Jurkat, Clone E6-1 (cell line): ENCODE data around the gene HEMK1.

Experiments
- DNase-seq: peaks from one replicate; pipeline ENCODE4 v3.0.0-alpha.2; 2011; ENCODE audit warnings: low read depth, low spot score
- H3K4me3 ChIP-seq: 2 replicates; pipeline ENCODE4 v1.5.1; 2011; ENCODE audit warnings: mild to moderate bottlenecking, low read length, control low read depth, moderate library complexity

Gene HEMK1

DNA sequence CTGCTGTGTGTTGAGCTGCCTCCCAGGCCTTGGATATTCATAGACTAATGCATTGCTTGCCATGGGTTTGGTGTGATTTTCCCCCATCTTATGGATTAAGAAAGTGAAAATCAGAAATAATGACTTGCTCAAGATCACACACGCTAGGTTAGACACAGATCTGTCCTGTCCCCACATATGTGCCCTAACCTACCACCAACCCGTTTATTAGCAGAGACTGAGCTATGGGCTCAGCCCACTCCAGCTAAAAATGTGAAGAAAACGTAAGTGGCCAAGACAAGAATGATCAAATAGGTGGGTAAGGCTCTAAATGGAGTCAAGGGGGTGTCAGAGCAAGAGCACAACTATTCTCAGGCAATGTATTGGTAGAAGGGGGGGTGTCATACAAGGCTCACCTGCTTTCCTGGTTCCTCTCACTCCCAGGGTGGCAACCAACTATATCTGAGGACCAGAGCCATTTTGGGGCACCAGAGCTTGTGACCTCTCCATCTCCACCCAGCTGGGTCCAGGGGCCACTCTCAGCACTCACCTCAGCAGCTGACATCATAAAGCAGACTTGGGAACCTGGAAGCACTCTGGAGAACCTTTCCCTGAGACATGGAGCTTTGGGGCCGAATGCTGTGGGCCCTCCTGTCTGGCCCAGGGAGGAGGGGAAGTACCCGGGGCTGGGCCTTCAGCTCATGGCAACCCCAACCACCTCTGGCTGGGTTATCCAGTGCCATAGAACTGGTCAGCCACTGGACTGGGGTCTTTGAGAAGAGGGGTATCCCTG, 1.4 kb downstream of the HEMK1 start:
- H3K4me3 ChIP-seq: peak overlapping the region; percentile 66

DNA sequence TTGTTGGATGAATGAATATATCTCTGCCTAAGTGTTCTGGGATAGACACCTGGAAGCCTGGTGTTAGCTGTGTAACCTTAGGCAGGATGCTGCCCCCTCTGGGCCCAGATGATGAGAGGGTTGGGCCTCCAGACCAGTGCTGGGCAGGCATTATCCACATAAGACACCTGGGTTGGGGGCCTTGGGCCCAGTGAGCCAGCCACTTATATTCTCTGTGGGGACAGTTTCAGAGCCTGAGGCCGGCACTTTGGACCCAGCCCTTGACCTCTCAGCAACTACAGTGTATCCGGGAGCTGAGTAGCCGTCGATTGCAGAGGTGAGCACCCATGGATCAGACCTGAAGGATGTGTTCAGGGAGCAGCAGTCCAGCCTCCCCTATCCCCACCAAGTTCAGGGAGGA, 2.2 kb downstream of the HEMK1 start:
- no peak for DNase-seq
- H3K4me3 ChIP-seq: no peak overlapping the region

More for the DNA sequence above, 1.4 kb downstream of the HEMK1 start:
- DNase-seq: no peak

DNA sequence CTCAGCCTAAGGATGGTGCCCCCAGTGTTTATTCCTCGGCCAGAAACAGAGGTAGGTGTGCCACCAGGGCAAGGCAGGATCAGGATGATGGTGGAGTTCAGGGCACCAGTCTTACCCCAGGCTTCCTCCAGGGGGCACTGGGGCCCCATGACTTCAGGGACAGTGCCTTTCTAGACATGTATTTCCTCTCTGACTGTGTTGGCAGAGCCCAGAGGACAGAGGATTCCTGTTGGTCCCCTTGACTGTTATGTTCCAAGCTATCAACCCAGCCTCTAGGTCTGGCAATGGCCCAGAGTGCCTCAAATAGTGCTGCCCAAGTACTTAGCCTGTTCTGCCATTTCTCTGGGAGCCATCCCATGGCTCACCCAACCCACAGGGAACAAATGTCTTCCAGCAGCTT, 2.8 kb downstream of the HEMK1 start:
- H3K4me3 ChIP-seq: no peak overlapping the region
- DNase-seq: peak; percentile 54

DNA sequence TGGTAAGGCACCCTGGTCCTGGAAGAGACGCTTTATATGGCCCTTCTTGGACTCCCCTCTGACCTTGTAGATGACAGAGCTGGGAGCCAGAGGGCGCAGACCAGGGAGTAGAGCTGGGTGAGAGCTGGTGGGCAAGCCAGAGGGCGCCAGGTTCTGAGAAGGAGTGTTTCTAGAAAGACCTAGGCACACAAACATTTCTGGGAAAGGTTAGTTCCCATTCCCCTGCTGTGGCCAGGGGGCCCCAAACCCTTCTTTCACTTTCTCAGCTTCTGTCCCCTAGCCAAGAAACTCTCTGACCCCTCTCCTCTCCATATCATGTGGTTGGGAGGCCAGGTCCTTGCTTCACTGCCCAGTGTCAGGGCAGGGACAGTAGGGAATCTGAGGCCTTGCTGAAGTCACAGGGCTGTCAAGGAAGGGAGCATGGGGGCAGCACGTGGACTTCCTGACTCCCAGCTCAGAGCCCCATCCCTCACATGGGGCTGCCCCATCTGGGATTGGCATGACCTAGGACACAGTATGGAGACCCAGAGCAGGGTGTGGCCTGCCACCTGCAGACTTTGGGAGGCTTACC, 3.6 kb downstream of the HEMK1 start:
- no peak overlapping the region for H3K4me3 ChIP-seq

DNA sequence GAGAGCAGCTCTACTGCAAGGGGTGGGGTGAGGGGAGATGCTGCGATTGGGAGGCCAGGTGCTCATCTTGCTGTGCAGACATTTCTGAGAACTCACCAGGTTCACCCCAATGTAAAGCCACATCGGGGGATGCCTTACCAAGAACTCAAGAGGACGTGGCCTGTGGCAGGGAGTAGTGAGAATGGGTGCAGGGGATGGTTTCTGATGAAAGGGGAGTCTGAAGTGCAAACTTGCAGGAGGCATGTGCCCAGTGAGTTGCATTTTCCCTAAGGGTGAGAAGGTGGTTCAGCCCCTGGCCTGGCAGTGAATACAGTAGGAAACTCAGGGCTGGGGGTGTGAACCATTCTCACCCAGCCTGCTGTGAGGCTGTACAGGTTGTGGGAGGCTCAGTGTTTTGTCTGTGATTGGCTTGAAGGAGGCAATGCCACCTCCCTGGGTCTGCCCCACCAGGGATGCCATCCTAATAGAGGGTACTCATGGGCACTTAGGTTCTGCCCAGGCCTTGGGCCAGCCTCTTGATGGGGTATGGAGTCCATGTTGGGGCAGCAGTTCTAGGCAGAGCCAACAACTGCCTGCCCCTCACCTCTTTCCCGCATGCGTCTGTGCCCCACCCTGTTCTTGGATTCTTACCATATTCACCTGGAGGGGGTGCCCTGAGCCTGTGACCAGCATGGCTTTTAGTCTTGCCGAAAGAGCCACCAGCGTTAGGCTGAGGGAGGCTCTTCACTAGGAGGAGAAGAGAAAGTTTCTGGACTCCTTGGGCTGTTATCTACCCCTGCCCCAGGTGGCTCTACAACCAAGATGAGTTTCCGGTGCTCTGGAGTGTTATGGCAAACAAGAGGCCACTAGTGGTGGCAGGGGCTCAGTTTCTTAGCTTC, 4.5 kb downstream of the HEMK1 start:
- peak; percentile 20 for DNase-seq
- no peak overlapping the region for H3K4me3 ChIP-seq

More for the DNA sequence above, 3.6 kb downstream of the HEMK1 start:
- no peak for DNase-seq

DNA sequence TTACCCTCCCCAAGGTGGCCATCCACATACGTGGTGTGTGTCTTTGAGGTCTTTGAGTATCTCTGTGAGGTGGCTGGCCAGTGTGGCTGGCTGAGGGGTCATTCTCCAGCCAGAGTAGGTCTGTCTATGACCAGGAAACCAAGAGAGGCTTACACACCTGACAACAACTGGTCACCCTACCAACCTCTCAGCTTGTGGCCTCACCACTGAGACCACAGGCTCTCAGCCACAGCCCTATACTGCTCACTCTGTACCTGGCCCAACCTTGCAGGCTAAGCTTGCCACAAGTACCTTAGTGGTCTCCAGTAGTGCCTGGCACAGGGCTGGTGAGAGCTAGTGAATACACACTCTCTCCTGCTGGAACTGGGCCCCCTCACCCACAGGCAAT, 5.1 kb downstream of the HEMK1 start:
- no peak for DNase-seq
- H3K4me3 ChIP-seq: no peak overlapping the region

DNA sequence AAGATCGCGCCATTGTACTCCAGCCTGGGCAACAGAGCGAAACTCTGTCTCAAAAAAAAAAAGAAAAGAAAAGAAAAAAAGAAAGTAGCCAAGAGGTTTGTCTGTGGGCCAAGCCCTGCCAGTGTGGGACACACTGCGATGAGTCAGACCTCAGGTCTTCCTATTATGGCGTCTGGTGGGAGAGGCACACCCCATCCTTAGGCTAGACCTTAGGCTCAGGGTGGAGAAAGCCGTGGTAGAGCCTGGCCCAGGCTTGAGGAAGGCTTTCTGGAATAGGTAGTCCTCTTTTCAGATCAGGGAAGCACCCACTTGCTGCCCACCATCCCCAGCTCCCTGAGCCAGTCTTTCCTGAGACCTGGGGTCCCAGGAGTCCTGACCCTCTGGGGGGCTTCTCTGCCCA, 6.0 kb downstream of the HEMK1 start:
- no peak for DNase-seq
- no peak overlapping the region for H3K4me3 ChIP-seq

DNA sequence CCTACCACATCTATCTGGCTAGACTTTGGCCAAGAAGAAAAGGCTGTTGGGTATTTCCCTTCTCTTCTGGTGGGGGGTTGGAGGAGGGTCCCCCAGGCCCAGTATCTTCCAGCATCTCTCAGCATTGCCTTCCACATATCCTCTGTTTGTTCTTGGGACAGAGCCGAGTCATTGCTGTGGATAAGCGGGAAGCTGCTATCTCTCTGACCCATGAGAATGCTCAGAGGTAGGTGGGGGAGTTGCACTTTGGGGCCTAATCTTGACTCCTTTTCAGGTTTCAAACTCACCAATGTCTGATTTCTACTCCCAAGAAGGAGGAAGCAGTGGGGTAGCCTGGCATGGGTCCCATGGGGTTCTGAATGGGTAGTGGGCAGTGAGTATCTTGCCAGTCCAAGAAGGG, 8.0 kb downstream of the HEMK1 start:
- DNase-seq: no peak
- H3K4me3 ChIP-seq: no peak overlapping the region

DNA sequence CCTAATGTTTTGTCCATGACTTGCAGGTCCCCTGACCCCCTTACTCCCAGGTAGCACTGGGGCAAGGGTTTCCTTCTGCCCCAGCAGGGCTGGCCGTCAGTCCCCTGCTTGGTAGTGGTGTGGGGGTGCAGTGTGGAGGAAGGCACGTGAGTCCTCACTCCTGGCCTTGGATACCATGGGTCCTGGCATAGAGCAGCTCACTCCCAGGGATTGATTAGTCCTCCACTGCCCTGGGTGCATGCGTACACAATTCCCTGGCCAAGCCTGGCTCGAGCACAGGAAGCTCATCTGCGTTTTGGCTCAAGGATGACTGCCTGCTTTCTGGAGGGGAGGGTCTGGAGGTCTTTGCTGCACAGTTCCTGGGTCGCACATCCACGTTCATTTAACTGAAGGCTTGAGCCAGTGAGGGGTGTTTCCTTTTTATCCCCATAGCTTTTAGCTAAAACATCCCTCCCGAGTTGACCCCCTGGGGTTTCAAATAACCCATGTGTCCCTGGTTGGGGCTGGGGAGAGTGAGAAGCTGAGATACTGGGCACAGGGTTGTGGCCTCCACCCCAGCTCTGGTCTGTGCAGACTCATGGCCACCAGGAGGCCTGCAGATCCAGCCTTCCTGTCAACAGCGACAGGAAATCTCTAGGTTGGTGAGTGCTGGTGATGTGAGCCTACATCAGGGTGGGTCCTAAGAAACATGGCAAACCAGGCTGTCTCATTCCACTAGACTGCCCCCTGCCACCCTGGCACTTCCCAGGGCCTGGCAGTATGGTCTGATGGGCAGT, 11.5 kb downstream of the HEMK1 start:
- no peak overlapping the region for H3K4me3 ChIP-seq
- no peak for DNase-seq

DNA sequence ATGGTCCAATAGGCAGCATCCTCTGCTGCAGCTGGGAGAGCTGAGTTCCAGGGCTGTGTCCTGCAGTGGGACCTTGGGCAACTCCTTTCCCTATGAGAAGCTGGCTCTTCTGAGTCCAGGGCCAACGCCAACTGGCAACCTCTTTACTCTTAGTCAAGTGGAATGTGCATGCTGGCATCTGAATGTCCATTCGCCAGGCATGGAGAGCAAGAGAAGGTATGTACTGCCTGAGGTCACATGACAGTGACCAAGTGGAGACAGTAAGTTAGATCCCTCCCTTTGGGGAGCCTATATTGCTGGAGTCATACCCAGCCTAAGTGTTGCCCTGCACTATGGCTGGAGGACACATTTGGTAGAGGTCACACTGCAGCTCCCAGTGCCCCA, 12.1 kb downstream of the HEMK1 start:
- DNase-seq: no peak

DNA sequence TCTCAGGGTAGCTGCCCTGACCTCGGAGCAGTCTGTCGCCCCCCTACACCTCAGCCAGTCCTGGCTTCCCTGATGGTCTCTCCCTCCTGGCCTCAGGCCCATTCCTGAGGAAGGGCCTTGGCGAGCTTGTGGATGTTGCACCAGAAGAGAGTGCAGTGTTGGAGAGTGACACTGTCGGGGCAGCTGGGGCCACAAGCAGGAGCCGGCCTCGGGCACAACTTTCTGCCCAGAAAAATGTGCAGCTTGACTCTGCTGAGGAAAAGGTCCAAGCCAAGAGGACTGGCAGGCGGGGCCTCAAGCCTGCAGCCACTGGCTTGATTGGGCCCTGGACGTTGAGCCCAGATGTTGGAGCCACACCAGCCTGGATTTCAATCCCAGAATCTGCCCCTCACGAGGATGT, 12.8 kb downstream of the HEMK1 start:
- no peak for DNase-seq
- H3K4me3 ChIP-seq: no peak overlapping the region

More for the DNA sequence above, 12.1 kb downstream of the HEMK1 start:
- H3K4me3 ChIP-seq: no peak overlapping the region

DNA sequence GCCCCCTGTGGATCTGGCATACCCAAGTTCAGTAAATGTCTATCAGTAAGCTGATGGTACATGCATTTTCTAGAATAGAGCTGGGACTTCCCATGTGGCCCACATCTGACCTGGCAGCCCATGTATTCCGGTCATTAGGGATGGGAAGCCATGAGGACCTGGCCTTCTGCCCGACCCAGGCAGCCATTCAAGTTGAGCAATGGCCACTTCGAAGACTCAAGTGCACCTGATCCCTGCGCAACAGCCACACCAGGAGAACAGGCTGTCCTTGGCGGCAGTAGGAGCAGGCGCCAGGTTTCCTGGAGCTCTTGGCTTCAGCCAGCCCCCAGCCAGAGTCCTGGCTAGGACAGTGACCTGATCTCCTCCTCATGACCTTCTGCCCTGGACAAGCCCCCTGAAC, 14.6 kb downstream of the HEMK1 start:
- DNase-seq: no peak
- no peak overlapping the region for H3K4me3 ChIP-seq

DNA sequence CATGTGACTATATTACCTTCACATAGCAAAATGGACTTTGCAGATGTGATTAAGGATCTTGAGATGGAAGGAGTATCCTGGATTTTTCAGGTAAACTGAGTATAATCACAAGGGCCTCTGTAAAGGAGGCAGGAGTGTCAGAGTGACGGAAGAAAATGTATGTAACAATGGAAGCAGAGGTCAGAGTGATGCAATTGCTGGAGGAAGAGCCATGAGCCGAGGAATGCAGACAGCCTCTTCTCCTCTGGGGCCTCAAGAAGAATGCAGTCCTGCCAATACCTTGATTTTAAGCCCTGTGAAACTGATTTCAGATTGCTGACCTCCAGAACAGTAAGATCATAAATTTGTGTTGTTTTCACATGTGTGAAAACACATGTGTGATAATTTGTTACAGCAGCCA, 15.1 kb downstream of the HEMK1 start:
- no peak overlapping the region for H3K4me3 ChIP-seq
- DNase-seq: no peak

DNA sequence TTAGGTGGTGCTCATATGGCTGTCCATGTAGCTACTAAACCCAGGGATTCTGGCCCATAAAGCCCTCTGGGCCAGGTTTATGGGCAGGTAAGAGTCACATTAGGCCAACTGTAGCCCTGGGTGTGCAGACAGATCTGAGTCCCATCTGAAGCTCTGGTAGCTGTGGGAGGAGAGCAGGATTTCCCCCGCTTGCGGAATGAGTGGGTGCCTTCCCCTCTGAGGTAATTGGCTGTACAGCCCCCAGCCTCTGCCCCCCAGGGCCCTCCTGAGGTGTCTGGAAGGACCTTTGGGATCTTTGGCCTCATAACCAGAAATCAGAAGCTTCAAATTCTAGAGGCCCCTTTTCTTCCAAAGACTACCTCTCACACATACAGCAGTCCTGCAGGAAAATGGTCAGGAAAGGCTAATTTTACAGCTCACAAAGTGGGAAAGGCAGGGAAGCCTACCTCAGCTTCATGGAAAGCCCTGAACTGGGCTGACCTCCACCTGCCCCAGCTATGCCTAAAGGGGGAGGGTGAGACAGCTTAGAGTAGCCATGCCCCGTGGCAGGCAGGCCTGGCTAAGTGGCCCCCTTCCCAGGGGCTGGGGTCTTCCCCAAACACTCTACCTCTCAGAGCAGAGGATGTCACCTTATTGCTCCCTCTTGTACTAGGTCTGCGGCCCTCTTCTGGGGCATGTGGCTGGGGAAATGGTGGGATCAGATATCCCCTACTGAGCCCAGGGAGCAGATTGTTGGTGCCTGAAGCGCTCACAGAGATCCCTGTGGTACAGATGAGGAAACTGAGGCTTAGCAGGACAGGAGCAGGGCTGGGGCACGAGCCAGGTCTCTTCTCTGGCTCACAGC, 16.8 kb downstream of the HEMK1 start:
- no peak overlapping the region for H3K4me3 ChIP-seq
- no peak for DNase-seq

DNA sequence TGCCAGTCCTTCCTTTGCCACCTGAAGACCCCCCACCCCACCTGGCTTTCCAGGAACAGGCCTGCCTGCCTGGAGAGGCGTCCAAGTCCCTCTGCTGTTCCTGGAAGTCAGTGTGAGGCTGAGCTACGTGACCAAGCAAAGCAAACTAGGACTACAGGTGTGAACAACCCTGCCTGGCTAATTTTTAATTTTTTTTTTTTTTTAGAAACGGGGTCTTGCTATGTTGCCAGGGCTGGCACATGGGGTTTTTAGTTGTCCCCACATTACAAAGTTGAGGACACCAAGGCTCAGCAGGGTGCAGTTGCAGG, 17.4 kb downstream of the HEMK1 start:
- H3K4me3 ChIP-seq: no peak overlapping the region
- DNase-seq: no peak

DNA sequence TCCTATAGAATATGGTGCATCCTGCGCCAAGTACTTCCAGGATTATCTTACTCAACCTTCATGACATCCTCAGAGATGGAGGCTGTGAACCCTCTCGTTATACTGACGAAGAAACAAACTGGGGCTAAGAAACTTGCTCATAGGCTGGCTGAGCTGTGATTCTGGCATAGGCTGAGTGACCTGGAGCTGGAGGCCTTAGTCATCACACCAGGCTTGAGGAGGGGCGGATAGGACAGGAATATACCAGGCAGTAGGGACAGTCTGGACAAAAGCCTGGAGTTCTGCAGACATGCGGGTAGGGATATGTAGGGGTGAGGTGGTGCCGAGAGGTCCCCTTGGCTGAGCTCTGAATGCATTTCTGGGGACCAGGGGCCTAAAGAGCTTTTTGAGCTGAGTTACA, 18.1 kb downstream of the HEMK1 start:
- DNase-seq: no peak

DNA sequence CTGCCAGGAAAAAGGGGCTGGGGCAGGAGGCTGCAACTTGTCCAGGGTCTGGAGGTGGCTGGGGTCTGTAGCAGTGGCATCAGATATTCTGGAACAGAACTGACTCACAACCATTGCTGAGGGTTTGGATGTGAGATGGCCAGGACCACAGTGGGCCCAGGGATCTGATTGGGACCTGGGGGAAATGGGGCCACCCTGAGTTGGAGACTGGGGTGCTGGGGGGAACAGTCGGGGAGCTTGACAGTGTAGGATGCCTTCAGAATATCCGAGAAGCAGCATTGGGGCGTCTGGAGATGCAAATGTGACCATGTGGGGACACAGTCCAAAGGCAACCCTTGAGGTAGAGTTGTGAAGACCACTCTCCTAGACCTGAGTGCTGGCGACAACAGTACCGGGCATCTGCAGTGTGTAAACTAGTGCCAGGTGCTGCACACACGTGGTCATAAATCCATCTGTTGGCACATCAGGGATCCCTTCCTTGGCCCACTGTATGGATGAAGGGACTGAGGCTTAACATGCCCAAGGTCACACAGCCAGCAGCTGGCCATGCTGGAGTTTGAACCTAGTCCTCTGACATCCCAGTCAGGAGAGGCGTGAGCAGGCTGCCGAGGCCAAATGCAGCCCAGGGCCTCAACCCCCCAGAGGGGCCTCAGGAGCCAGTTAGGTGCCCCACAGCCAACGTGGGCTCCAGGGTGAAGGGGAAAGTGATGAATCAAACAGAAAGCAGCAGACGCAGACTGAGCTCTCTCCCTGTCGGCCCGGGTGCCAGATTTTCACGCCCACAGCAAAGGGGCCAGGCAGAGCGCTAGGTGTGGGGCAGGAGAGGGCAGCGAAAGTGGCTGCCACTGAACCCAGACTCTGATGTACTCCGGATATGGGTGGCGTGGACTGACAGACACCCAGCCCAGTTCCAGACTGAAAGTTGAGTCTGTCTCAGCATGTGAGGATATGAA, 18.8 kb downstream of the HEMK1 start:
- no peak for DNase-seq
- H3K4me3 ChIP-seq: no peak overlapping the region

More for the DNA sequence above, 18.1 kb downstream of the HEMK1 start:
- H3K4me3 ChIP-seq: no peak overlapping the region
